ENCODE data around the gene TAGLN.

TAGLN gene

DNA sequence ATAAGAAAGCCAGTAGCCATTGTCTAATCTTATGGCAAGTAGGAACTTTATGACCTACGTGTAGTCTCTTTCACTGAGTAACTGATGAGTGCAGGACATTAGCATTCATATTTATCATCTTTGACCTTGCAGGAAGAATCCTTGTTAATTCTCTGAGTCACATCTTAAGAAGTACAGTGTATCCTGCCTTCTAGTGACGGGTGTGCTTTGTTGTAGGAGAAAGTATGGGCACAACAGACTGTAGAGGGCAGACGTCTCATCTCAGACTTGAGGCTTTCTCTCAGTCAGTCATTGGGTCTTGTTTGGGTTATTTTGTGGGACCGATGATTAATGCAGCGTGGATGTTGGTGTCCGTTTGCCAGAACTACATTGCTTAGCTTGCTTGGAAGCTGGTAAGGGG lies 40.1 kb downstream of the TAGLN start:
- TF ChIP-seq, protein P1, sequence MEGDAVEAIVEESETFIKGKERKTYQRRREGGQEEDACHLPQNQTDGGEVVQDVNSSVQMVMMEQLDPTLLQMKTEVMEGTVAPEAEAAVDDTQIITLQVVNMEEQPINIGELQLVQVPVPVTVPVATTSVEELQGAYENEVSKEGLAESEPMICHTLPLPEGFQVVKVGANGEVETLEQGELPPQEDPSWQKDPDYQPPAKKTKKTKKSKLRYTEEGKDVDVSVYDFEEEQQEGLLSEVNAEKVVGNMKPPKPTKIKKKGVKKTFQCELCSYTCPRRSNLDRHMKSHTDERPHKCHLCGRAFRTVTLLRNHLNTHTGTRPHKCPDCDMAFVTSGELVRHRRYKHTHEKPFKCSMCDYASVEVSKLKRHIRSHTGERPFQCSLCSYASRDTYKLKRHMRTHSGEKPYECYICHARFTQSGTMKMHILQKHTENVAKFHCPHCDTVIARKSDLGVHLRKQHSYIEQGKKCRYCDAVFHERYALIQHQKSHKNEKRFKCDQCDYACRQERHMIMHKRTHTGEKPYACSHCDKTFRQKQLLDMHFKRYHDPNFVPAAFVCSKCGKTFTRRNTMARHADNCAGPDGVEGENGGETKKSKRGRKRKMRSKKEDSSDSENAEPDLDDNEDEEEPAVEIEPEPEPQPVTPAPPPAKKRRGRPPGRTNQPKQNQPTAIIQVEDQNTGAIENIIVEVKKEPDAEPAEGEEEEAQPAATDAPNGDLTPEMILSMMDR (IDR thresholded peaks at IDR 0.05; ENCODE audit: insufficient read depth, low read length, poor library complexity, severe bottlenecking) = no peak
- H3K4me3 ChIP-seq (replicated peaks; ENCODE audit: low read depth, low read length) = no peak overlapping the region
- H3K36me3 ChIP-seq (ENCODE audit: control insufficient read depth, insufficient read depth, low read length) = peaks cover 7% of the 10 kb centered on the region
- DNase-seq (ENCODE audit: extremely low read depth, insufficient read length) = no peak
- H3K27me3 ChIP-seq (replicated peaks; ENCODE audit: control insufficient read depth, insufficient read depth, low read length) = no peaks in the 10 kb centered on the region

GRCh38 chr11:117248341-117248740 lies 49.2 kb downstream of the TAGLN start:
- DNase-seq (ENCODE audit: extremely low read depth, insufficient read length) = no peak
- H3K36me3 ChIP-seq (ENCODE audit: control insufficient read depth, insufficient read depth, low read length) = no peaks in the 10 kb centered on the region; the same call in 1 of the 2 replicates
- TF ChIP-seq, protein P1 (IDR thresholded peaks at IDR 0.05; ENCODE audit: insufficient read depth, low read length, poor library complexity, severe bottlenecking) = no peak
- no peak overlapping the region for H3K4me3 ChIP-seq (replicated peaks; ENCODE audit: low read depth, low read length)
- H3K27me3 ChIP-seq (replicated peaks; ENCODE audit: control insufficient read depth, insufficient read depth, low read length) = no peaks in the 10 kb centered on the region

- H3K4me3 ChIP-seq (replicated peaks; ENCODE audit: low read depth, low read length) = no peak overlapping the region
- no peaks in the 10 kb centered on the region; the same call in 1 of the 2 replicates for H3K36me3 ChIP-seq (ENCODE audit: control insufficient read depth, insufficient read depth, low read length)
- H3K27me3 ChIP-seq (replicated peaks; ENCODE audit: control insufficient read depth, insufficient read depth, low read length) = no peaks in the 10 kb centered on the region
- no peak for DNase-seq (ENCODE audit: extremely low read depth, insufficient read length)
- TF ChIP-seq, protein P1 (IDR thresholded peaks at IDR 0.05; ENCODE audit: insufficient read depth, low read length, poor library complexity, severe bottlenecking) = no peak
Observed at GRCh38 chr11:117249571-117249970, 50.4 kb downstream of the TAGLN start.

- TF ChIP-seq, protein P1 (IDR thresholded peaks at IDR 0.05; ENCODE audit: insufficient read depth, low read length, poor library complexity, severe bottlenecking) = no peak
- H3K27me3 ChIP-seq (replicated peaks; ENCODE audit: control insufficient read depth, insufficient read depth, low read length) = no peaks in the 10 kb centered on the region
- no peaks in the 10 kb centered on the region; the same call in 1 of the 2 replicates for H3K36me3 ChIP-seq (ENCODE audit: control insufficient read depth, insufficient read depth, low read length)
- no peak overlapping the region for H3K4me3 ChIP-seq (replicated peaks; ENCODE audit: low read depth, low read length)
- no peak for DNase-seq (ENCODE audit: extremely low read depth, insufficient read length)
Observed at GRCh38 chr11:117251506-117251905, 52.3 kb downstream of the TAGLN start.

- H3K4me3 ChIP-seq (replicated peaks; ENCODE audit: low read depth, low read length) = no peak overlapping the region
- no peak for DNase-seq (ENCODE audit: extremely low read depth, insufficient read length)
- H3K36me3 ChIP-seq (ENCODE audit: control insufficient read depth, insufficient read depth, low read length) = no peaks in the 10 kb centered on the region; the same call in 1 of the 2 replicates
- H3K27me3 ChIP-seq (replicated peaks; ENCODE audit: control insufficient read depth, insufficient read depth, low read length) = no peaks in the 10 kb centered on the region
- TF ChIP-seq, protein P1 (IDR thresholded peaks at IDR 0.05; ENCODE audit: insufficient read depth, low read length, poor library complexity, severe bottlenecking) = no peak
Observed at GRCh38 chr11:117255966-117256365, 56.8 kb downstream of the TAGLN start.

DNA sequence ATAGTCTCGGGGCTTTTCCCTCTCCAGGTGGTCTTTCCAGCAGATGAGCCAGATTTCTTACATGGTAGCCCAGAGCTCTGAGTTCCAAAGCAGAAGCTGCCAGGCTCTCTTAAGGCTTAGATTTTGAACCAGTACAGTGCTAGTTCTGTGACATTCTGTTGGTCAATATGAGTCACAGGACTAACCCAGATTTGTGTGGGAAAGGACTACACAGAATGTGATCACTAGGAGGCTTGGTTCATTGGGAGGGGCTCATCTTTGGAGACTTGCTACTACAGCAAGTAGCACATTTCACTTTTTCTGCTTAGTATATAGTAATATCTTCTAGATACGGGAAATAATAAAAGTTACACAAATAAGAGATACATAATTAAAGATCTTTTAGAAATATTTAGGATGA lies 57.4 kb downstream of the TAGLN start:
- TF ChIP-seq, protein P1 (IDR thresholded peaks at IDR 0.05; ENCODE audit: insufficient read depth, low read length, poor library complexity, severe bottlenecking) = no peak
- no peaks in the 10 kb centered on the region; the same call in 1 of the 2 replicates for H3K36me3 ChIP-seq (ENCODE audit: control insufficient read depth, insufficient read depth, low read length)

More for the DNA sequence above, 57.4 kb downstream of the TAGLN start:
- DNase-seq (ENCODE audit: extremely low read depth, insufficient read length) = no peak
- Histone ChIP-seq H3K27me3 (replicated peaks; ENCODE audit: control insufficient read depth, insufficient read depth, low read length) (no peaks in the 10 kb centered on the region), H3K4me3 (replicated peaks; ENCODE audit: low read depth, low read length) (no peak overlapping the region)
